B cell (primary cell): Measurements from ENCODE around the gene CD59. TPM values are rescaled to one million over a fixed set of nuclear protein-coding genes. Genes with fewer than 3 reads are reported as not detected.

ENCODE experiments used
- ATAC-seq: fragments of 200-7000 bp; cut with Tn5 transposase; one replicate; pipeline ENCODE4 v1.10.0; 2021; ENCODE audit warnings: low read depth, mild to moderate bottlenecking, moderate number of reproducible peaks, moderate library complexity
- CTCF ChIA-PET: fragments of 350-600 bp; sonication (Branson Sonifier 250); formaldehyde crosslinking; loops from one replicate; lab custom pipeline; 2021; ENCODE audit warnings: antibody characterized with exemption, inconsistent platforms; lab: Charles Lee
- POLR2A ChIA-PET: fragments of 350-600 bp; sonication (Branson Sonifier 250); formaldehyde crosslinking; loops from one replicate; lab custom pipeline; 2021; ENCODE audit warnings: antibody characterized with exemption; lab: Charles Lee
- DNase-seq: peaks from one replicate; pipeline ENCODE4 v3.0.0; 2013
- H2AFZ ChIP-seq: 2 replicates; pipeline ENCODE4 v1.6.1; 2012; ENCODE audit warnings: mild to moderate bottlenecking, low read depth, low read length; ENCODE audit not compliant: insufficient read depth, poor library complexity, severe bottlenecking
- H3K27ac ChIP-seq, 2 donors: 1 replicate in 1 of 2; 2 replicates in 1 of 2; pipeline ENCODE4 v1.5.1; 2012 to 2013; ENCODE audit warnings: low read length in 2 of 2, mild to moderate bottlenecking in 2 of 2, moderate library complexity in 1 of 2
- H3K27me3 ChIP-seq, 4 experiments: fragments of 200-600 bp in 1 of 4; sonication (generic) in 1 of 4; replicated peaks in 1 of 4; 1 replicate in 2 of 4; 2 replicates in 2 of 4; pipeline versions ENCODE4 v1.6.1 to v1.7.0; 2013 to 2016; ENCODE audit warnings: low read length in 3 of 4, mild to moderate bottlenecking in 2 of 4, mixed read lengths in 1 of 4, moderate library complexity in 1 of 4; ENCODE audit not compliant: insufficient read depth in 4 of 4, control insufficient read depth in 3 of 4; ENCODE audit errors: control extremely low read depth in 1 of 4
- H3K36me3 ChIP-seq, 2 experiments: replicated peaks in 1 of 2; 1 replicate in 1 of 2; 2 replicates in 1 of 2; pipeline versions ENCODE4 v1.6.1 to v1.7.1; 2013; ENCODE audit warnings: low read length in 1 of 2; ENCODE audit not compliant: insufficient read depth in 2 of 2, control insufficient read depth in 1 of 2; ENCODE audit errors: control extremely low read depth in 1 of 2, extremely low read depth in 1 of 2
- H3K4me1 ChIP-seq, 2 donors: fragments of 200-600 bp in 1 of 2; sonication (generic) in 1 of 2; 1 replicate in 1 of 2; 2 replicates in 1 of 2; pipeline versions ENCODE4 v1.5.1 to v1.6.1; 2013 to 2017; ENCODE audit warnings: low read length in 2 of 2; ENCODE audit not compliant: control insufficient read depth in 2 of 2, insufficient read depth in 2 of 2
- H3K4me2 ChIP-seq: replicated peaks from 2 replicates; pipeline ENCODE3; 2012; ENCODE audit warnings: mild to moderate bottlenecking, low read depth, low read length; ENCODE audit not compliant: poor library complexity, severe bottlenecking
- H3K4me3 ChIP-seq, 5 experiments: fragments of 200-600 bp in 1 of 5; sonication (generic) in 1 of 5; 1 replicate in 3 of 5; 2 replicates in 2 of 5; pipeline versions ENCODE4 v1.5.1 to v1.7.0; 2011 to 2016; ENCODE audit warnings: low read length in 4 of 5, mild to moderate bottlenecking in 4 of 5, low read depth in 2 of 5, control low read depth in 1 of 5, moderate library complexity in 1 of 5; ENCODE audit not compliant: insufficient read depth in 1 of 5; ENCODE audit errors: control extremely low read depth in 1 of 5, extremely low read depth in 1 of 5
- H3K79me2 ChIP-seq: fragments of 200-600 bp; sonication (generic); one replicate; pipeline ENCODE4 v1.6.0; 2016; ENCODE audit warnings: low read length; ENCODE audit not compliant: control insufficient read depth, insufficient read depth
- H3K9ac ChIP-seq: fragments of 200-600 bp; sonication (generic); 2 replicates; pipeline ENCODE4 v1.6.1; 2017; ENCODE audit warnings: mild to moderate bottlenecking, low read length, moderate library complexity
- H3K9me3 ChIP-seq, 3 donors: one replicate each; pipeline versions ENCODE4 v1.6.1 to v1.7.1; 2013; ENCODE audit warnings: low read length in 2 of 3; ENCODE audit not compliant: control insufficient read depth in 2 of 3, insufficient read depth in 1 of 3; ENCODE audit errors: control extremely low read depth in 1 of 3
- H4K20me1 ChIP-seq: 2 replicates; pipeline ENCODE4 v1.6.0; 2012; ENCODE audit warnings: mild to moderate bottlenecking, low read length; ENCODE audit not compliant: insufficient read depth, control insufficient read depth, poor library complexity, severe bottlenecking
- H3K27ac Mint-ChIP-seq: one replicate; pipeline ENCODE4 v1.8.0; 2021; ENCODE audit warnings: mixed read lengths
- H3K27me3 Mint-ChIP-seq: one replicate; pipeline ENCODE4 v1.8.0; 2021; ENCODE audit warnings: mixed read lengths
- H3K4me1 Mint-ChIP-seq: one replicate; pipeline ENCODE4 v1.8.0; 2021; ENCODE audit warnings: mixed read lengths
- H3K4me3 Mint-ChIP-seq: one replicate; pipeline ENCODE4 v1.8.0; 2021; ENCODE audit warnings: mixed read lengths
- H3K9me3 Mint-ChIP-seq: one replicate; pipeline ENCODE4 v1.8.0; 2022; ENCODE audit warnings: mixed read lengths; ENCODE audit not compliant: insufficient read depth
- EZH2 ChIP-seq: IDR thresholded peaks from 2 replicates; pipeline ENCODE4 v1.6.1; 2012; ENCODE audit warnings: borderline replicate concordance, low read depth, mild to moderate bottlenecking, moderate library complexity, low read length; ENCODE audit not compliant: insufficient read depth, poor library complexity, severe bottlenecking
- WGBS: methylation state at CpG from one replicate; pipeline ENCODE4 v1.1.5; 2013; ENCODE audit warnings: missing lambda C conversion rate; ENCODE audit not compliant: insufficient coverage; 5-methylcytosine and 5-hydroxymethylcytosine counted together
- intact Hi-C: fragments of 100-400 bp; cut with micrococcal nuclease; formaldehyde crosslinking; loops from one replicate; pipeline ENCODE4 v1.10.0; 2022
- polyA plus RNA-seq: library from polyadenylated mRNA; depleted of rRNA; stranded (reverse); fragments of >200 nt; gene quantifications from 2 replicates; pipeline ENCODE4 v1.2.3, GENCODE V29; 2012
- total RNA-seq, 2 donors: library from RNA; stranded (reverse); fragments of 120-200 nt in 1 of 2; gene quantifications; 1 replicate in 1 of 2; 2 replicates in 1 of 2; pipeline versions ENCODE4 v1.2.3 to v1.2.4, GENCODE V29; 2013 to 2022
- TF ChIP-seq, protein P1 (sequence below): fragments of 200-600 bp; IDR thresholded peaks from one replicate; pipeline ENCODE4 v1.8.0; 2022; ENCODE audit warnings: antibody characterized with exemption, mild to moderate bottlenecking

Gene CD59
- total and polyA plus RNA-seq, 2 donors (not counting 1 experiment from before 2014, with no cell fraction given): 10.9 to 41.3 TPM

DNA sequence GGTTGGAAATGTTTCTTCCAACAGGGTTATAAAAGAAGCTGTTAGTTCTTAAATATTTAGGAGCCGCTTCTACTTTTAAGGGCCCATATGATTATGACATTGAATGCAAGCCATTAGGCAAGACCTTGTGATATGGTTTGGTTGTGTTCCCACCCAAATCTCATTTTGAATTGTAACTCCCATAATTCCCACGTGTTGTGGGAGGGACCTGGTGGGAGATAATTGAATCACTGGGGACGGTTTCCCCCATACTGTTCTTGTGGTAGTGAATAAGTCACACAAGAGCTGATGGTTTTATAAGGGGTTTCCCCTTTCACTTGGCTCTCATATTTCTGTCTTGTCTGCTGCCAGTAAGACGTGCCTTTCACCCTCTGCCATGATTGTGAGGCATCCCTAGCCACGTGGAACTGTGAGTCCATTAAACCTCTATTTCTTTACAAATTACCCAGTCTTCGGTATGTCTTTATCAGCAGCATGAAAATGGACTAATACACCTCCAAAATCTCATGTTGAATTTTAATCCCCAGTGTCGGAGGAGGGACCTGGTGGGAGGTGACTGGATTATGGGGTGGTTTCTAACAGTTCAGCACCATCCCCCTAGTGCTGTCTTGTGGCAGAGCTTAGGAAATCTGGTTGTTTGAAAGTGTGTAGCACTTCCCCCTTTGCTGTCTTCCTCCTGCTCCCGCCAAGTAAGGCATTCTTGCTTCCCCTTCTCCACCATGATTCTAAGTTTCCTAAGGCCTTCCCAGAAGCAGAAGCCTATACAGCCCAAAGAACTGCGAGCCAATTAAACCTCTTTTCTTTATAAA, 4.3 kb downstream of the CD59 start:
- Histone ChIP-seq H3K27ac (no peak overlapping the region), H3K79me2 (peaks cover 3% of the 10 kb centered on the region), H4K20me1 (no peaks in the 10 kb centered on the region), H3K4me1 (peaks cover 23 to 31% of the 10 kb centered on the region in 2 donors), H2AFZ (no peak overlapping the region), H3K27me3 (no peaks in the 10 kb centered on the region), H3K4me3 (no peak overlapping the region), H3K36me3 (no peaks in the 10 kb centered on the region), H3K9ac (no peak overlapping the region), H3K4me2 (no peak overlapping the region), H3K9me3 (no peaks in the 10 kb centered on the region)
- no peak for DNase-seq
- Mint-ChIP-seq H3K4me3 (no peak overlapping the region), H3K27ac (no peak overlapping the region), H3K4me1 (peaks cover 42% of the 10 kb centered on the region), H3K27me3 (no peaks in the 10 kb centered on the region), H3K9me3 (no peaks in the 10 kb centered on the region)
- CTCF ChIA-PET: interaction anchor here (2.2 kb wide), 1 partner anchor 16 kb away, joined by 10 read pairs; no protein-coding TSS in a partner anchor
- ATAC-seq: no peak
- POLR2A ChIA-PET: no interaction called here
- intact Hi-C loops: loop anchor here (10.0 kb wide), 1 partner anchor 1933 kb away; the partner anchor contains the start of gene TRIM44
- TF ChIP-seq, protein P1, sequence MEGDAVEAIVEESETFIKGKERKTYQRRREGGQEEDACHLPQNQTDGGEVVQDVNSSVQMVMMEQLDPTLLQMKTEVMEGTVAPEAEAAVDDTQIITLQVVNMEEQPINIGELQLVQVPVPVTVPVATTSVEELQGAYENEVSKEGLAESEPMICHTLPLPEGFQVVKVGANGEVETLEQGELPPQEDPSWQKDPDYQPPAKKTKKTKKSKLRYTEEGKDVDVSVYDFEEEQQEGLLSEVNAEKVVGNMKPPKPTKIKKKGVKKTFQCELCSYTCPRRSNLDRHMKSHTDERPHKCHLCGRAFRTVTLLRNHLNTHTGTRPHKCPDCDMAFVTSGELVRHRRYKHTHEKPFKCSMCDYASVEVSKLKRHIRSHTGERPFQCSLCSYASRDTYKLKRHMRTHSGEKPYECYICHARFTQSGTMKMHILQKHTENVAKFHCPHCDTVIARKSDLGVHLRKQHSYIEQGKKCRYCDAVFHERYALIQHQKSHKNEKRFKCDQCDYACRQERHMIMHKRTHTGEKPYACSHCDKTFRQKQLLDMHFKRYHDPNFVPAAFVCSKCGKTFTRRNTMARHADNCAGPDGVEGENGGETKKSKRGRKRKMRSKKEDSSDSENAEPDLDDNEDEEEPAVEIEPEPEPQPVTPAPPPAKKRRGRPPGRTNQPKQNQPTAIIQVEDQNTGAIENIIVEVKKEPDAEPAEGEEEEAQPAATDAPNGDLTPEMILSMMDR: no peak
- TF ChIP-seq EZH2: no peak
- WGBS: 12% methylated on average over 4 of the region's 9 CpGs

DNA sequence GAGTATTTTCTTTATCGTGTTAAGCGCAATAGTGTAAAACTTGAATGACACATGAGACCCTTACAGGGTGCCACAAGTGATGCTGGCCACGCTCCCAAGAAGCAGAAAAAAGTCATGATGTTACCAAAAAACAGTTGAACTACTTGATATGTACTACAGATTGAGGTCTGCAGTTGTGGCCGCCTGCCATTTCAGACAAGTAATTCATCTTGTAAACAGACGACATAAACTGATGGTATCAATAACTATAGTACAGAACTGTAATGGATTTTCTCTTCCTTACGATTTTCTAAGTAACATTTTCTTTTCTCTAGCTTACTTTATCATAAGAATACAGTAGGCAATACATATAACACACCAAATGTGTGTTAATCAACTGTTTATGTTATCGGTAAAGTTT, 5.5 kb downstream of the CD59 start:
- Histone ChIP-seq H3K79me2 (peaks cover 3% of the 10 kb centered on the region), H3K27me3 (no peaks in the 10 kb centered on the region), H4K20me1 (no peaks in the 10 kb centered on the region), H3K36me3 (no peaks in the 10 kb centered on the region), H3K27ac (no peak overlapping the region), H3K9ac (no peak overlapping the region), H3K4me3 (no peak overlapping the region), H3K4me1 (peaks cover 23 to 29% of the 10 kb centered on the region in 2 donors), H2AFZ (no peak overlapping the region), H3K9me3 (no peaks in the 10 kb centered on the region), H3K4me2 (no peak overlapping the region)
- WGBS: 100% methylated on average over 2 of the region's 7 CpGs
- Mint-ChIP-seq H3K27ac (no peak overlapping the region), H3K4me1 (peaks cover 38% of the 10 kb centered on the region), H3K4me3 (no peak overlapping the region), H3K27me3 (no peaks in the 10 kb centered on the region), H3K9me3 (no peaks in the 10 kb centered on the region)
- TF ChIP-seq, protein P1: no peak
- TF ChIP-seq EZH2: no peak
- intact Hi-C loops: loop anchor here (10.0 kb wide), 1 partner anchor 1934 kb away; the partner anchor contains the start of gene TRIM44
- ATAC-seq (no peak), DNase-seq (no peak)
- ChIA-PET CTCF (interaction anchor here (0.8 to 2.2 kb wide), 2 partner anchors 12 to 15 kb away, joined by 4 to 10 read pairs; no protein-coding TSS in a partner anchor), POLR2A (no interaction called here)
